ENCODE measurements around the gene CAMKK2.

The CAMKK2 gene

DNA sequence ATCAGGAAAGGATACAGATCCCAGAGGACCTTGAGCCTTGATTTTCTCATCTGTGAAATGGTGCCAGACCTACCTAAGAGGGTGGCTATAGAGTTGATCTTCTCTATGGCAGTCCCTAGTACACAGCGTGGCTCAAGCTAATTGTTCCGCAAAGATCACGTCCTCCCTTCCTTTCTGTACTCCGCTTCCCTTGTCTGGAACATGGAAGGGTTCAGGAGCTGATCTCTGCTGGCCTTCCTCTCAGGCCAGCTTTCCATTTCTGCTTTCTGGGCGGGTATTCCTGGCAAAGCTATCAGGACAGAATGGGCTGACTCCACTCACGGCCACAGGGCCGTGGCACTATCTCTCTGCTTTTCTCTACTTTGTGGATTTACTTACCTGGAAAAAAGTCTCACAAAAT is 6.5 kb downstream of the CAMKK2 start:
- Histone ChIP-seq H3K4me3 (replicated peaks; ENCODE audit: low read depth, low read length) (no peak overlapping the region), H3K36me3 (ENCODE audit: control insufficient read depth, insufficient read depth, low read length) (no peaks in the 10 kb centered on the region), H3K27me3 (replicated peaks; ENCODE audit: control insufficient read depth, insufficient read depth, low read length) (no peaks in the 10 kb centered on the region)
- TF ChIP-seq, protein P1, sequence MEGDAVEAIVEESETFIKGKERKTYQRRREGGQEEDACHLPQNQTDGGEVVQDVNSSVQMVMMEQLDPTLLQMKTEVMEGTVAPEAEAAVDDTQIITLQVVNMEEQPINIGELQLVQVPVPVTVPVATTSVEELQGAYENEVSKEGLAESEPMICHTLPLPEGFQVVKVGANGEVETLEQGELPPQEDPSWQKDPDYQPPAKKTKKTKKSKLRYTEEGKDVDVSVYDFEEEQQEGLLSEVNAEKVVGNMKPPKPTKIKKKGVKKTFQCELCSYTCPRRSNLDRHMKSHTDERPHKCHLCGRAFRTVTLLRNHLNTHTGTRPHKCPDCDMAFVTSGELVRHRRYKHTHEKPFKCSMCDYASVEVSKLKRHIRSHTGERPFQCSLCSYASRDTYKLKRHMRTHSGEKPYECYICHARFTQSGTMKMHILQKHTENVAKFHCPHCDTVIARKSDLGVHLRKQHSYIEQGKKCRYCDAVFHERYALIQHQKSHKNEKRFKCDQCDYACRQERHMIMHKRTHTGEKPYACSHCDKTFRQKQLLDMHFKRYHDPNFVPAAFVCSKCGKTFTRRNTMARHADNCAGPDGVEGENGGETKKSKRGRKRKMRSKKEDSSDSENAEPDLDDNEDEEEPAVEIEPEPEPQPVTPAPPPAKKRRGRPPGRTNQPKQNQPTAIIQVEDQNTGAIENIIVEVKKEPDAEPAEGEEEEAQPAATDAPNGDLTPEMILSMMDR (IDR thresholded peaks at IDR 0.05; ENCODE audit: insufficient read depth, low read length, poor library complexity, severe bottlenecking) = no peak
- DNase-seq (ENCODE audit: extremely low read depth, insufficient read length) = no peak

DNA sequence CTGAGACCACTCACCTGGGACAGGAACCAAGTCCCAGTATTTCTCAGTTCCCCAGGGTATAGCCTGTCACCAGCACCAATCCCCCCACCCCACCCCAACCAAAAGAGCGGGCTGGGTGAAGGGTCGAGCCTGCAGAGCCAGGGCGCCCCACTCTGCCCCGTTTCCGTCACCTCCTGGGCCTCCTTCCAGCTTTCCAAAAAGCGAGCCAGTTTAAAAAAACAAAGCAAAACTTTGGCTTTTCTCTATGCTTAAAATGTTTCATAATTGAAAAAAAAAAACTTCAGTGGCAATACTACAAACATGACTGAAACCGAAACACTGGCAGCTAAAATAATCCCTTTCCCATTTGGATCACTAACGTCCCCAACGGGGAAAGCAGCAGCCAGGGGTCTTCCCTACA is 7.5 kb downstream of the CAMKK2 start:
- no peak overlapping the region for H3K4me3 ChIP-seq (replicated peaks; ENCODE audit: low read depth, low read length)
- H3K27me3 ChIP-seq (replicated peaks; ENCODE audit: control insufficient read depth, insufficient read depth, low read length) = no peaks in the 10 kb centered on the region
- no peaks in the 10 kb centered on the region; the same call in none of the 2 replicates for H3K36me3 ChIP-seq (ENCODE audit: control insufficient read depth, insufficient read depth, low read length)
- TF ChIP-seq, protein P1 (IDR thresholded peaks at IDR 0.05; ENCODE audit: insufficient read depth, low read length, poor library complexity, severe bottlenecking) = no peak
- DNase-seq (ENCODE audit: extremely low read depth, insufficient read length) = no peak

- Histone ChIP-seq H3K4me3 (replicated peaks; ENCODE audit: low read depth, low read length) (no peak overlapping the region), H3K36me3 (ENCODE audit: control insufficient read depth, insufficient read depth, low read length) (peaks cover 2% of the 10 kb centered on the region), H3K27me3 (replicated peaks; ENCODE audit: control insufficient read depth, insufficient read depth, low read length) (no peaks in the 10 kb centered on the region)
- no peak for DNase-seq (ENCODE audit: extremely low read depth, insufficient read length)
- TF ChIP-seq, protein P1 (IDR thresholded peaks at IDR 0.05; ENCODE audit: insufficient read depth, low read length, poor library complexity, severe bottlenecking) = no peak
Observed at GRCh38 chr12:121288158-121288845, 8.2 kb downstream of the CAMKK2 start.

GRCh38 chr12:121287267-121287954 is 9.1 kb downstream of the CAMKK2 start:
- no peak overlapping the region for H3K4me3 ChIP-seq (replicated peaks; ENCODE audit: low read depth, low read length)
- peaks cover 3% of the 10 kb centered on the region for H3K36me3 ChIP-seq (ENCODE audit: control insufficient read depth, insufficient read depth, low read length)
- no peak for DNase-seq (ENCODE audit: extremely low read depth, insufficient read length)
- H3K27me3 ChIP-seq (replicated peaks; ENCODE audit: control insufficient read depth, insufficient read depth, low read length) = no peaks in the 10 kb centered on the region
- TF ChIP-seq, protein P1 (IDR thresholded peaks at IDR 0.05; ENCODE audit: insufficient read depth, low read length, poor library complexity, severe bottlenecking) = no peak

- Histone ChIP-seq H3K4me3 (replicated peaks; ENCODE audit: low read depth, low read length) (no peak overlapping the region), H3K27me3 (replicated peaks; ENCODE audit: control insufficient read depth, insufficient read depth, low read length) (no peaks in the 10 kb centered on the region), H3K36me3 (ENCODE audit: control insufficient read depth, insufficient read depth, low read length) (peaks cover 3% of the 10 kb centered on the region)
- DNase-seq (ENCODE audit: extremely low read depth, insufficient read length) = no peak
- TF ChIP-seq, protein P1 (IDR thresholded peaks at IDR 0.05; ENCODE audit: insufficient read depth, low read length, poor library complexity, severe bottlenecking) = no peak
Observed at GRCh38 chr12:121285856-121286255, 10.7 kb downstream of the CAMKK2 start.
